Measurements from ENCODE around the gene TFDP3. TPM values are rescaled to one million over a fixed set of nuclear protein-coding genes. Genes with fewer than 3 reads are reported as not detected.

Gene TFDP3
- total and polyA plus RNA-seq, 2 of the 13 experiments (the other 11 are each of a cell fraction or from before 2014, with no cell fraction given): not detected

- H3K36me3 ChIP-seq (replicated peaks in 1 of 2; ENCODE audit: control insufficient read depth in 1 of 2, insufficient read depth in 2 of 2, low read length in 2 of 2): no peaks in the 10 kb centered on the region
- BruUV-seq (replicated peaks): no TSS peak
- in situ Hi-C loops (cut with HindIII; ENCODE audit: extremely low pct_ligation_motif_present, low pct_unique_long_range_greater_than_20kb) (no loop called here), intact Hi-C loops (cut with micrococcal nuclease; ENCODE audit: unreplicated experiment) (no loop called here)
- no peak overlapping the region for H3K4me2 ChIP-seq (ENCODE audit: low read depth, low read length)
- 39% methylated on average over 3 of the region's 3 CpGs for WGBS (ENCODE audit: low lambda C conversion rate)
- ChIA-PET CTCF (ENCODE audit: low intra/inter-chr PET ratio, low total read pairs) (no interaction called here), POLR2A (no interaction called here)
- H2AFZ ChIP-seq (ENCODE audit: low read length): no peak overlapping the region
- TF ChIP-seq ZNF337 (CRISPR knock-in tag; IDR thresholded peaks at IDR 0.05; ENCODE audit: borderline replicate concordance, low read depth) (no peak), IRF2 (CRISPR knock-in tag; IDR thresholded peaks at IDR 0.05) (no peak), ZFAT (CRISPR knock-in tag; conservative IDR thresholded peaks at IDR 0.05) (no peak), ATF1 (CRISPR knock-in tag; IDR thresholded peaks at IDR 0.05) (no peak), KLF6 (CRISPR knock-in tag; IDR thresholded peaks at IDR 0.05) (no peak), ZNF660 (CRISPR knock-in tag; IDR thresholded peaks at IDR 0.05; ENCODE audit: borderline replicate concordance, low read depth) (no peak), ZNF274 (CRISPR knock-in tag; IDR thresholded peaks at IDR 0.05) (no peak), SIN3A (IDR thresholded peaks at IDR 0.05; ENCODE audit: borderline replicate concordance, low read depth, low read length) (no peak), TBL1XR1 (IDR thresholded peaks at IDR 0.05; ENCODE audit: borderline replicate concordance, low read length, partially characterized antibody) (no peak), ZNF3 (CRISPR knock-in tag; IDR thresholded peaks at IDR 0.05) (no peak), MAFG (CRISPR knock-in tag; IDR thresholded peaks at IDR 0.05) (no peak), CREB1 (IDR thresholded peaks at IDR 0.05) (no peak), CREB1 (CRISPR knock-in tag; IDR thresholded peaks at IDR 0.05) (no peak), ZNF430 (CRISPR knock-in tag; IDR thresholded peaks at IDR 0.05) (no peak), HOXA5 (CRISPR knock-in tag; IDR thresholded peaks at IDR 0.05) (no peak), MLLT10 (CRISPR knock-in tag; IDR thresholded peaks at IDR 0.05) (no peak), ZFX (CRISPR knock-in tag; IDR thresholded peaks at IDR 0.05; ENCODE audit: low read depth) (no peak), RFXAP (CRISPR knock-in tag; IDR thresholded peaks at IDR 0.05; ENCODE audit: borderline replicate concordance) (no peak)
- TF ChIP-seq, protein P1, sequence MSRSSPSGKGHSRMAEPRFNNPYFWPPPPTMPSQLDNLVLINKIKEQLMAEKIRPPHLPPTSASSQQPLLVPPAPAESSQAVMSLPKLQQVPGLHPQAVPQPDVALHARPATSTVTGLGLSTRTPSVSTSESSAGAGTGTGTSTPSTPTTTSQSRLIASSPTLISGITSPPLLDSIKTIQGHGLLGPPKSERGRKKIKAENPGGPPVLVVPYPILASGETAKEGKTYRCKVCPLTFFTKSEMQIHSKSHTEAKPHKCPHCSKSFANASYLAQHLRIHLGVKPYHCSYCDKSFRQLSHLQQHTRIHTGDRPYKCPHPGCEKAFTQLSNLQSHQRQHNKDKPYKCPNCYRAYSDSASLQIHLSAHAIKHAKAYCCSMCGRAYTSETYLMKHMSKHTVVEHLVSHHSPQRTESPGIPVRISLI (CRISPR knock-in tag; IDR thresholded peaks at IDR 0.05; ENCODE audit: borderline replicate concordance): no peak
- TF ChIP-seq, protein P2, sequence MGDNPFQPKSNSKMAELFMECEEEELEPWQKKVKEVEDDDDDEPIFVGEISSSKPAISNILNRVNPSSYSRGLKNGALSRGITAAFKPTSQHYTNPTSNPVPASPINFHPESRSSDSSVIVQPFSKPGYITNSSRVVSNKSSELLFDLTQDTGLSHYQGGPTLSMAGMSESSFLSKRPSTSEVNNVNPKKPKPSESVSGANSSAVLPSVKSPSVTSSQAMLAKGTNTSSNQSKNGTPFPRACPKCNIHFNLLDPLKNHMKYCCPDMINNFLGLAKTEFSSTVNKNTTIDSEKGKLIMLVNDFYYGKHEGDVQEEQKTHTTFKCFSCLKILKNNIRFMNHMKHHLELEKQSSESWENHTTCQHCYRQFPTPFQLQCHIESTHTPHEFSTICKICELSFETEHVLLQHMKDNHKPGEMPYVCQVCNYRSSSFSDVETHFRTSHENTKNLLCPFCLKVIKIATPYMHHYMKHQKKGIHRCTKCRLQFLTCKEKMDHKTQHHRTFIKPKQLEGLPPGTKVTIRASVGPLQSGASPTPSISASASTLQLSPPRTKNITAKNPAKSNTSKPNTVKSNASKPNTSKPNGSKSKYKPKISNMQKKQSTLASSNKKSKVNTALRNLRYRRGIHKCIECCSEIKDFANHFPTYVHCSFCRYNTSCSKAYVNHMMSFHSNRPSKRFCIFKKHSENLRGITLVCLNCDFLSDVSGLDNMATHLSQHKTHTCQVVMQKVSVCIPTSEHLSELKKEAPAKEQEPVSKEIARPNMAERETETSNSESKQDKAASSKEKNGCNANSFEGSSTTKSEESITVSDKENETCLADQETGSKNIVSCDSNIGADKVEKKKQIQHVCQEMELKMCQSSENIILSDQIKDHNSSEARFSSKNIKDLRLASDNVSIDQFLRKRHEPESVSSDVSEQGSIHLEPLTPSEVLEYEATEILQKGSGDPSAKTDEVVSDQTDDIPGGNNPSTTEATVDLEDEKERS (CRISPR knock-in tag; IDR thresholded peaks at IDR 0.05): no peak
- FAIRE-seq (no peak), DNase-seq (ENCODE audit: low spot score) (no peak), ATAC-seq (no peak)
- no peaks in the 10 kb centered on the region for H3K79me2 ChIP-seq (ENCODE audit: insufficient read depth, low read length)
- H3K27ac ChIP-seq (ENCODE audit: extremely low read length, insufficient read depth, low read length): no peak overlapping the region
- H3K4me1 ChIP-seq (ENCODE audit: insufficient read depth, low read length): no peaks in the 10 kb centered on the region
- no peak overlapping the region for H3K4me3 ChIP-seq (replicated peaks in 1 of 3; ENCODE audit: insufficient read depth in 1 of 3, low read depth in 2 of 3, low read length in 3 of 3)
- H4K20me1 ChIP-seq (ENCODE audit: insufficient read depth, low read length): no peaks in the 10 kb centered on the region
- no peak overlapping the region for H3K9ac ChIP-seq (ENCODE audit: insufficient read depth, low read depth, low read length)
- no peaks in the 10 kb centered on the region for H3K27me3 ChIP-seq (ENCODE audit: control insufficient read depth in 1 of 2, insufficient read depth in 2 of 2, low read length in 2 of 2)
- H3K9me3 ChIP-seq (ENCODE audit: low read length): no peaks in the 10 kb centered on the region
Observed at GRCh38 chrX:133214301-133214700, 3.9 kb downstream of the TFDP3 start.

Measured in HepG2 (cell line).